A673 (cell line): ENCODE measurements around the gene CSNK1D. TPM values are rescaled to one million over a fixed set of nuclear protein-coding genes. Genes with fewer than 3 reads are reported as not detected.

Experiments used
- BruUV-seq: library from RNA; stranded (reverse); fragments of 400-500 nt; replicated peaks from 2 replicates; lab custom pipeline; 2021; lab: Mats Ljungman, UMichigan
- CTCF ChIA-PET: fragments of 300-600 bp; sonication (Branson Sonifier 250); formaldehyde crosslinking; loops from one replicate; lab custom pipeline; 2022; ENCODE audit warnings: antibody characterized with exemption; lab: Charles Lee
- POLR2A ChIA-PET: fragments of 300-600 bp; sonication (Branson Sonifier 250); formaldehyde crosslinking; loops from one replicate; lab custom pipeline; 2022; ENCODE audit warnings: antibody characterized with exemption; ENCODE audit not compliant: low non-redundant PET; lab: Charles Lee
- DNase-seq: peaks from one replicate; pipeline ENCODE4 v3.0.0-alpha.2; 2015; ENCODE audit warnings: low spot score
- H3K27ac ChIP-seq: fragments of 200-600 bp; sonication (generic); 2 replicates; pipeline ENCODE4 v1.5.1; 2016; ENCODE audit warnings: mixed run types, low read depth, mild to moderate bottlenecking, mixed read lengths, antibody characterized with exemption, low read length; ENCODE audit not compliant: poor library complexity, severe bottlenecking
- H3K27me3 ChIP-seq: fragments of 200-600 bp; sonication (generic); replicated peaks from 2 replicates; pipeline ENCODE4 v1.6.1; 2017; ENCODE audit warnings: mixed run types, low read depth, mild to moderate bottlenecking, mixed read lengths, antibody characterized with exemption, low read length; ENCODE audit not compliant: insufficient read depth, poor library complexity
- H3K36me3 ChIP-seq: fragments of 200-600 bp; sonication (generic); 2 replicates; pipeline ENCODE4 v1.6.1; 2016; ENCODE audit warnings: mixed run types, mild to moderate bottlenecking, mixed read lengths, antibody characterized with exemption, low read length; ENCODE audit not compliant: insufficient read depth, poor library complexity, severe bottlenecking
- H3K4me1 ChIP-seq: fragments of 200-600 bp; sonication (generic); 2 replicates; pipeline ENCODE4 v1.6.1; 2017; ENCODE audit warnings: mixed run types, mild to moderate bottlenecking, mixed read lengths, antibody characterized with exemption, low read length; ENCODE audit not compliant: insufficient read depth, poor library complexity, severe bottlenecking
- H3K4me3 ChIP-seq: fragments of 200-600 bp; sonication (generic); 2 replicates; pipeline ENCODE4 v1.5.1; 2016; ENCODE audit warnings: low read depth, mixed run types, mild to moderate bottlenecking, mixed read lengths, low read length; ENCODE audit not compliant: poor library complexity, severe bottlenecking
- H3K9me3 ChIP-seq: fragments of 200-600 bp; sonication (generic); 2 replicates; pipeline ENCODE4 v1.6.1; 2016; ENCODE audit warnings: mixed run types, low read depth, mild to moderate bottlenecking, mixed read lengths, antibody characterized with exemption, low read length; ENCODE audit not compliant: poor library complexity, severe bottlenecking
- CTCF ChIP-seq: fragments of 300-800, 200-600 bp; sonication (generic); conservative IDR thresholded peaks from 2 replicates; pipeline ENCODE4 v1.5.1; 2017; ENCODE audit warnings: low read depth, mild to moderate bottlenecking, antibody characterized with exemption, low read length, moderate library complexity, mixed read lengths
- EZH2 ChIP-seq: fragments of 200-600 bp; sonication (generic); IDR thresholded peaks from 2 replicates; pipeline ENCODE4 v1.6.1; 2017; ENCODE audit warnings: borderline replicate concordance, low read depth, mild to moderate bottlenecking, mixed read lengths, antibody characterized with exemption, low read length; ENCODE audit not compliant: poor library complexity, severe bottlenecking
- intact Hi-C: fragments of 100-400 bp; cut with micrococcal nuclease; formaldehyde crosslinking; loops from one replicate; pipeline ENCODE4 v1.10.0; 2022; ENCODE audit not compliant: unreplicated experiment
- total RNA-seq: library from RNA; stranded (reverse); gene quantifications from 2 replicates; pipeline ENCODE4 v1.2.3, GENCODE V29; 2021

CSNK1D gene
- total RNA-seq, 1 experiment from 2014 or later = 150 TPM

GRCh38 chr17:82225368-82226029, 48.0 kb downstream of the CSNK1D start:
- no peaks in the 10 kb centered on the region for H3K9me3 ChIP-seq
- H3K4me3 ChIP-seq = no peak overlapping the region
- CTCF ChIA-PET = no interaction called here
- no TSS peak for BruUV-seq
- H3K4me1 ChIP-seq = peaks cover 4% of the 10 kb centered on the region
- H3K27me3 ChIP-seq = peaks cover 7% of the 10 kb centered on the region
- no peak for TF ChIP-seq CTCF
- no peak for TF ChIP-seq EZH2
- intact Hi-C loops = no loop called here
- H3K36me3 ChIP-seq = no peaks in the 10 kb centered on the region
- no peak overlapping the region for H3K27ac ChIP-seq
- POLR2A ChIA-PET = no interaction called here
- DNase-seq = no peak

GRCh38 chr17:82224666-82225065, 48.8 kb downstream of the CSNK1D start:
- TF ChIP-seq EZH2 (no peak), CTCF (no peak)
- no peak for DNase-seq
- no peaks in the 10 kb centered on the region for H3K36me3 ChIP-seq
- H3K4me3 ChIP-seq = no peak overlapping the region
- intact Hi-C loops = no loop called here
- H3K27me3 ChIP-seq = peaks cover 7% of the 10 kb centered on the region
- CTCF ChIA-PET = no interaction called here
- no peaks in the 10 kb centered on the region for H3K4me1 ChIP-seq
- no TSS peak for BruUV-seq
- no peaks in the 10 kb centered on the region for H3K9me3 ChIP-seq
- POLR2A ChIA-PET = no interaction called here
- H3K27ac ChIP-seq = no peak overlapping the region

GRCh38 chr17:82223517-82223916, 50.0 kb downstream of the CSNK1D start:
- POLR2A ChIA-PET = no interaction called here
- BruUV-seq = no TSS peak

More at GRCh38 chr17:82223517-82223916, 50.0 kb downstream of the CSNK1D start:
- Histone ChIP-seq H3K9me3 (no peaks in the 10 kb centered on the region), H3K4me3 (no peak overlapping the region), H3K4me1 (no peaks in the 10 kb centered on the region), H3K27ac (no peak overlapping the region), H3K27me3 (no peaks in the 10 kb centered on the region), H3K36me3 (no peaks in the 10 kb centered on the region)
- no peak for DNase-seq
- CTCF ChIA-PET = no interaction called here
- no peak for TF ChIP-seq EZH2
- no peak for TF ChIP-seq CTCF
- intact Hi-C loops = no loop called here
